NK-92 treated with Interleukin-12 subunit alpha and Interleukin-12 subunit beta, amount 100 ng/mL, for 24 hours (cell line): ENCODE results near the gene HOXD3.

Experiments used
- DNase-seq: peaks from one replicate; lab custom pipeline; 2025; lab: John Stamatoyannopoulos, UW

The HOXD3 gene

GRCh38 chr2:176177580-176178037 lies 20.5 kb downstream of the HOXD3 start:
- no peak for DNase-seq

- no peak for DNase-seq
Observed at GRCh38 chr2:176178038-176178756, 21.1 kb downstream of the HOXD3 start.

GRCh38 chr2:176178757-176179295 lies 21.7 kb downstream of the HOXD3 start:
- no peak for DNase-seq

- no peak for DNase-seq
Observed at GRCh38 chr2:176181551-176181950, 24.4 kb downstream of the HOXD3 start.

- DNase-seq = no peak
Observed at GRCh38 chr2:176182671-176183070, 25.6 kb downstream of the HOXD3 start.

- DNase-seq = no peak
Observed at GRCh38 chr2:176184749-176185148, 27.6 kb downstream of the HOXD3 start.

GRCh38 chr2:176186024-176186423 lies 28.9 kb downstream of the HOXD3 start:
- no peak for DNase-seq

GRCh38 chr2:176187200-176187898 lies 30.2 kb downstream of the HOXD3 start:
- no peak for DNase-seq

GRCh38 chr2:176187899-176188773 lies 31.0 kb downstream of the HOXD3 start, which contains the start of gene HOXD1:
TSS of gene HOXD1 (plus strand) at chr2:176188668. CDS start at chr2:176188802, 134 bp downstream.
- no peak for DNase-seq

- no peak for DNase-seq
Observed at GRCh38 chr2:176188774-176189680, 31.9 kb downstream of the HOXD3 start.

GRCh38 chr2:176189681-176190641 lies 32.9 kb downstream of the HOXD3 start:
- no peak for DNase-seq

- no peak for DNase-seq
Observed at GRCh38 chr2:176192351-176192750, 35.2 kb downstream of the HOXD3 start.

- DNase-seq = no peak
Observed at GRCh38 chr2:176193048-176193447, 35.9 kb downstream of the HOXD3 start.

- DNase-seq = no peak
Observed at GRCh38 chr2:176199902-176200301, 42.8 kb downstream of the HOXD3 start.

GRCh38 chr2:176200971-176201370 lies 43.9 kb downstream of the HOXD3 start:
- DNase-seq = no peak

- no peak for DNase-seq
Observed at GRCh38 chr2:176202491-176202890, 45.4 kb downstream of the HOXD3 start.

- no peak for DNase-seq
Observed at GRCh38 chr2:176205126-176205525, 48.0 kb downstream of the HOXD3 start.

GRCh38 chr2:176206136-176206535 lies 49.0 kb downstream of the HOXD3 start:
- DNase-seq = no peak

- no peak for DNase-seq
Observed at GRCh38 chr2:176206682-176207081, 49.6 kb downstream of the HOXD3 start.

GRCh38 chr2:176211110-176211509 lies 54.0 kb downstream of the HOXD3 start:
- DNase-seq = no peak
